Nephron (organoid): ENCODE measurements around the gene HS6ST3.

Experiments
- H3K27ac Mint-ChIP-seq, 3 experiments: 2 replicates each; pipeline ENCODE4 v1.8.0; 2020; ENCODE audit warnings: mixed read lengths in 3 of 3, mild to moderate bottlenecking in 2 of 3, moderate library complexity in 1 of 3
- H3K27me3 Mint-ChIP-seq: 2 replicates; pipeline ENCODE4 v1.8.0; 2021; ENCODE audit warnings: low read depth, mild to moderate bottlenecking, moderate library complexity, mixed read lengths
- H3K36me3 Mint-ChIP-seq: 2 replicates; pipeline ENCODE4 v1.8.0; 2020; ENCODE audit warnings: low read depth, mixed read lengths
- H3K4me1 Mint-ChIP-seq: 2 replicates; pipeline ENCODE4 v1.8.0; 2020; ENCODE audit warnings: mixed read lengths
- H3K4me3 Mint-ChIP-seq, 3 experiments: 2 replicates each; pipeline ENCODE4 v1.8.0; 2020; ENCODE audit warnings: mild to moderate bottlenecking in 3 of 3, mixed read lengths in 3 of 3, moderate library complexity in 2 of 3
- H3K9me3 Mint-ChIP-seq: 2 replicates; pipeline ENCODE4 v1.8.0; 2020; ENCODE audit warnings: mixed read lengths
- CTCF ChIP-seq, 3 experiments: fragments of 200-600 bp; sonication (generic); IDR thresholded peaks; one replicate each; pipeline ENCODE4 v1.5.0; 2021; ENCODE audit warnings: antibody characterized with exemption in 3 of 3; ENCODE audit not compliant: unreplicated experiment in 3 of 3

Gene HS6ST3

GRCh38 chr13:96581741-96582140 is 491.8 kb downstream of the HS6ST3 start:
- Mint-ChIP-seq H3K4me3 (no peak overlapping the region), H3K36me3 (no peaks in the 10 kb centered on the region)

GRCh38 chr13:96615252-96615651 is 525.3 kb downstream of the HS6ST3 start:
- no peak for TF ChIP-seq CTCF (IDR thresholded peaks at IDR 0.05; ENCODE audit: unreplicated experiment in 3 of 3)
- Mint-ChIP-seq H3K4me3 (no peak overlapping the region), H3K27me3 (no peaks in the 10 kb centered on the region), H3K36me3 (no peaks in the 10 kb centered on the region), H3K27ac (no peak overlapping the region), H3K4me1 (no peaks in the 10 kb centered on the region), H3K9me3 (no peaks in the 10 kb centered on the region)

More at GRCh38 chr13:96581741-96582140, 491.8 kb downstream of the HS6ST3 start:
- Mint-ChIP-seq H3K27ac (no peak overlapping the region), H3K9me3 (no peaks in the 10 kb centered on the region), H3K27me3 (no peaks in the 10 kb centered on the region), H3K4me1 (no peaks in the 10 kb centered on the region)
- TF ChIP-seq CTCF (IDR thresholded peaks at IDR 0.05; ENCODE audit: unreplicated experiment in 3 of 3): no peak

- H3K36me3 Mint-ChIP-seq: no peaks in the 10 kb centered on the region
- no peaks in the 10 kb centered on the region for H3K9me3 Mint-ChIP-seq
- H3K4me1 Mint-ChIP-seq: no peaks in the 10 kb centered on the region
- no peak overlapping the region for H3K4me3 Mint-ChIP-seq
- H3K27ac Mint-ChIP-seq: no peak overlapping the region
- no peak for TF ChIP-seq CTCF (IDR thresholded peaks at IDR 0.05; ENCODE audit: unreplicated experiment in 3 of 3)
- H3K27me3 Mint-ChIP-seq: no peaks in the 10 kb centered on the region
These were observed 527.6 kb downstream of the HS6ST3 start for GRCh38 chr13:96617528-96617927.

GRCh38 chr13:96621634-96622183 is 531.8 kb downstream of the HS6ST3 start:
- no peak overlapping the region for H3K4me3 Mint-ChIP-seq
- H3K9me3 Mint-ChIP-seq: no peaks in the 10 kb centered on the region
- H3K36me3 Mint-ChIP-seq: no peaks in the 10 kb centered on the region
- H3K27me3 Mint-ChIP-seq: no peaks in the 10 kb centered on the region
- no peaks in the 10 kb centered on the region for H3K4me1 Mint-ChIP-seq
- H3K27ac Mint-ChIP-seq: no peak overlapping the region
- no peak for TF ChIP-seq CTCF (IDR thresholded peaks at IDR 0.05; ENCODE audit: unreplicated experiment in 3 of 3)

GRCh38 chr13:96629331-96629730 is 539.4 kb downstream of the HS6ST3 start:
- TF ChIP-seq CTCF (IDR thresholded peaks at IDR 0.05; ENCODE audit: unreplicated experiment in 3 of 3): no peak
- Mint-ChIP-seq H3K27me3 (no peaks in the 10 kb centered on the region), H3K4me3 (no peak overlapping the region), H3K4me1 (no peaks in the 10 kb centered on the region), H3K9me3 (no peaks in the 10 kb centered on the region), H3K27ac (no peak overlapping the region), H3K36me3 (no peaks in the 10 kb centered on the region)

GRCh38 chr13:96632536-96633320 is 542.8 kb downstream of the HS6ST3 start:
- H3K4me3 Mint-ChIP-seq: no peak overlapping the region
- H3K27ac Mint-ChIP-seq: no peak overlapping the region
- H3K9me3 Mint-ChIP-seq: no peaks in the 10 kb centered on the region
- no peaks in the 10 kb centered on the region for H3K27me3 Mint-ChIP-seq
- H3K4me1 Mint-ChIP-seq: no peaks in the 10 kb centered on the region
- TF ChIP-seq CTCF (IDR thresholded peaks at IDR 0.05; ENCODE audit: unreplicated experiment in 3 of 3): no peak
- no peaks in the 10 kb centered on the region for H3K36me3 Mint-ChIP-seq
